HepG2 (cell line): ENCODE measurements around the gene SOCS1. TPM values are rescaled to one million over a fixed set of nuclear protein-coding genes. Genes with fewer than 3 reads are reported as not detected.

Experiments
- CC2D1A ChIP-seq: sonication (generic); formaldehyde crosslinking; IDR thresholded peaks from 2 replicates; pipeline ENCODE4 v1.8.1; 2023; ENCODE audit warnings: mild to moderate bottlenecking, missing genetic modification reagents
- CCDC6 ChIP-seq: sonication (generic); formaldehyde crosslinking; IDR thresholded peaks from 2 replicates; pipeline ENCODE4 v1.8.1; 2022; ENCODE audit warnings: mild to moderate bottlenecking, missing genetic modification reagents, moderate library complexity
- CSRNP2 ChIP-seq: sonication (generic); formaldehyde crosslinking; conservative IDR thresholded peaks from 2 replicates; pipeline ENCODE4 v1.8.0; 2022; ENCODE audit warnings: low read depth, missing genetic modification reagents
- DNMT3B ChIP-seq: conservative IDR thresholded peaks from 2 replicates; pipeline ENCODE4 v1.6.1; 2016; ENCODE audit warnings: missing biosample characterization, control low read depth
- FOSL2 ChIP-seq: sonication (generic); formaldehyde crosslinking; IDR thresholded peaks from 2 replicates; pipeline ENCODE4 v1.4.0; 2020; ENCODE audit warnings: missing genetic modification reagents
- FOXA3 ChIP-seq: IDR thresholded peaks from 2 replicates; pipeline ENCODE4 v1.6.1; 2016; ENCODE audit warnings: missing genetic modification reagents, missing compliant biosample characterization
- GATAD2A ChIP-seq: IDR thresholded peaks from 2 replicates; pipeline ENCODE4 v1.6.1; 2016
- HOXA3 ChIP-seq: sonication (generic); formaldehyde crosslinking; IDR thresholded peaks from 2 replicates; pipeline ENCODE4 v1.5.0; 2020; ENCODE audit warnings: missing genetic modification reagents
- KMT2A ChIP-seq: sonication (generic); formaldehyde crosslinking; IDR thresholded peaks from 2 replicates; pipeline ENCODE4 v1.4.0; 2020; ENCODE audit warnings: missing genetic modification reagents
- RELA ChIP-seq: sonication (generic); formaldehyde crosslinking; IDR thresholded peaks from 2 replicates; pipeline ENCODE4 v1.4.0; 2020; ENCODE audit warnings: missing genetic modification reagents
- SNAPC2 ChIP-seq: sonication (generic); formaldehyde crosslinking; IDR thresholded peaks from 2 replicates; pipeline ENCODE4 v1.8.1; 2022; ENCODE audit warnings: mild to moderate bottlenecking, missing genetic modification reagents
- TEAD2 ChIP-seq: sonication (generic); formaldehyde crosslinking; IDR thresholded peaks from 2 replicates; pipeline ENCODE4 v1.9.0; 2021; ENCODE audit warnings: missing genetic modification reagents
- ZMYM3 ChIP-seq: sonication (generic); formaldehyde crosslinking; IDR thresholded peaks from 2 replicates; pipeline ENCODE4 v1.5.1; 2020; ENCODE audit warnings: mild to moderate bottlenecking, missing genetic modification reagents
- ZNF737 ChIP-seq: sonication (generic); formaldehyde crosslinking; IDR thresholded peaks from 2 replicates; pipeline ENCODE4 v1.5.0; 2020; ENCODE audit warnings: missing genetic modification reagents, mild to moderate bottlenecking, borderline replicate concordance
- ZNF746 ChIP-seq: sonication (generic); formaldehyde crosslinking; IDR thresholded peaks from 2 replicates; pipeline ENCODE4 v1.8.0; 2022; ENCODE audit warnings: mild to moderate bottlenecking, missing genetic modification reagents
- ZNF777 ChIP-seq: sonication (generic); formaldehyde crosslinking; IDR thresholded peaks from 2 replicates; pipeline ENCODE4 v1.4.0; 2020; ENCODE audit warnings: missing genetic modification reagents
- ZNF790 ChIP-seq: sonication (generic); formaldehyde crosslinking; IDR thresholded peaks from 2 replicates; pipeline ENCODE4 v1.8.0; 2022; ENCODE audit warnings: missing genetic modification reagents, mild to moderate bottlenecking, borderline replicate concordance
- polyA plus RNA-seq, 8 experiments: library from polyadenylated mRNA; depleted of rRNA in 3 of 8; stranded (reverse) in 7 of 8; unstranded in 1 of 8; fragments of >200 nt; fragmentation: Illumina TruSeq in 4 of 8; extraction: Trizol in 4 of 8; gene quantifications; 2 replicates each; pipeline versions ENCODE4 v1.2.1 to v1.2.3, GENCODE V29; 2011 to 2016; ENCODE audit warnings: low read depth in 4 of 8, missing spikeins in 1 of 8, mixed read lengths in 1 of 8; ENCODE audit not compliant: insufficient read depth in 1 of 8
- total RNA-seq, 5 experiments: library from RNA; depleted of rRNA; stranded (reverse); fragments of >200 nt; fragmentation: Illumina TruSeq; extraction: Trizol; gene quantifications; 2 replicates each; pipeline ENCODE4 v1.2.3, GENCODE V29; 2016; ENCODE audit warnings: low read depth in 1 of 5
- TF ChIP-seq, protein P1 (sequence below): sonication (generic); formaldehyde crosslinking; IDR thresholded peaks from 2 replicates; pipeline ENCODE4 v1.5.1; 2020; ENCODE audit warnings: mild to moderate bottlenecking, missing genetic modification reagents, borderline replicate concordance
- TF ChIP-seq, protein P2 (sequence below): sonication (generic); IDR thresholded peaks from 2 replicates; pipeline ENCODE4 v1.6.1; 2016; ENCODE audit warnings: low read depth, borderline replicate concordance
- TF ChIP-seq, protein P3 (sequence below): sonication (generic); formaldehyde crosslinking; IDR thresholded peaks from 2 replicates; pipeline ENCODE4 v1.4.0; 2020; ENCODE audit warnings: missing genetic modification reagents, mild to moderate bottlenecking, borderline replicate concordance

SOCS1 gene
- total and polyA plus RNA-seq, 2 of the 13 experiments (the other 11 are each of a cell fraction or from before 2014, with no cell fraction given), result 5.3 to 6.3 TPM

DNA sequence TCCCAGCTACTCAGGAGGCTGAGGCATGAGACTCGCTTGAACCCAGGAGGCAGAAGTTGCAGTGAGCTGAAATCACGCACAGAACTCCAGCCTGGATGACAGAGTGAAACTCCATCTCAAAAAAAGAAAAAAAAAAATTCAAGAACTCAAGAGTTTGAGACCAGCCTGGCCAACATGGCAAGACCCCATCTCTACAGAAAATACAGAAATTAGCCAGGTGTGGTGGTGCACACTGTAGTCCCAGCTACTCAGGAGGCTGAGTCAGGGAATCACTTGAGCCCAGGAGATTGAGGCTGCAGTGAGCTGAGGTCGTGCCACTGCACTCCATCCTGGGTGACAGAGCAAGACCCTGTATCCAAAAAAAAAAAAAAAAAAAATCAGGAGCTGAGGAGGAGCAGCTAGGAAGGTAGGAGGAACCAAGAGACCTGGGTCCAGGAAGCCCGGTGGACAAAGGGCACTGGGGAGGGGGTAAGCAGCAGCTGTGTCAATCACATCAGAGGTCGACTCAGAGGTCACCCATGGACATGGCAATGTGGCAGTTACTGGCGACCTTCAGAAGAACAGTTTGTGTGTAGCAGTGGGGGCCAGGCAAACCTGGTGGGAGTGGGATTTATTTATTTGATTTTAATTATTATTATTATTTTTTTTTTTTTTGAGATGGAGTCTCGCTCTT lies 36.2 kb upstream of the SOCS1 start (continued):
- TF ChIP-seq, protein P1, sequence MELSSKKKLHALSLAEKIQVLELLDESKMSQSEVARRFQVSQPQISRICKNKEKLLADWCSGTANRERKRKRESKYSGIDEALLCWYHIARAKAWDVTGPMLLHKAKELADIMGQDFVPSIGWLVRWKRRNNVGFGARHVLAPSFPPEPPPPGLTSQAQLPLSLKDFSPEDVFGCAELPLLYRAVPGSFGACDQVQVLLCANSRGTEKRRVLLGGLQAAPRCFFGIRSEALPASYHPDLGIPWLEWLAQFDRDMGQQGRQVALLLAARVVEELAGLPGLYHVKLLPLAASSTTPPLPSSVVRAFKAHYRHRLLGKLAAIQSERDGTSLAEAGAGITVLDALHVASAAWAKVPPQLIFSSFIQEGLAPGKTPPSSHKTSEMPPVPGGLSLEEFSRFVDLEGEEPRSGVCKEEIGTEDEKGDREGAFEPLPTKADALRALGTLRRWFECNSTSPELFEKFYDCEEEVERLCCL (CRISPR knock-in tag), result no peak
- 0 out of 2 replicates have a peak, but pooled peaks have one; percentile 29 for TF ChIP-seq SNAPC2
- peak; percentile 12; the same call in 1 of the 2 replicates for TF ChIP-seq ZMYM3 (CRISPR knock-in tag)
- TF ChIP-seq, protein P2, sequence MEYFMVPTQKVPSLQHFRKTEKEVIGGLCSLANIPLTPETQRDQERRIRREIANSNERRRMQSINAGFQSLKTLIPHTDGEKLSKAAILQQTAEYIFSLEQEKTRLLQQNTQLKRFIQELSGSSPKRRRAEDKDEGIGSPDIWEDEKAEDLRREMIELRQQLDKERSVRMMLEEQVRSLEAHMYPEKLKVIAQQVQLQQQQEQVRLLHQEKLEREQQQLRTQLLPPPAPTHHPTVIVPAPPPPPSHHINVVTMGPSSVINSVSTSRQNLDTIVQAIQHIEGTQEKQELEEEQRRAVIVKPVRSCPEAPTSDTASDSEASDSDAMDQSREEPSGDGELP, result peak; percentile 75
- TF ChIP-seq ZNF777, result no peak
- TF ChIP-seq, protein P3, sequence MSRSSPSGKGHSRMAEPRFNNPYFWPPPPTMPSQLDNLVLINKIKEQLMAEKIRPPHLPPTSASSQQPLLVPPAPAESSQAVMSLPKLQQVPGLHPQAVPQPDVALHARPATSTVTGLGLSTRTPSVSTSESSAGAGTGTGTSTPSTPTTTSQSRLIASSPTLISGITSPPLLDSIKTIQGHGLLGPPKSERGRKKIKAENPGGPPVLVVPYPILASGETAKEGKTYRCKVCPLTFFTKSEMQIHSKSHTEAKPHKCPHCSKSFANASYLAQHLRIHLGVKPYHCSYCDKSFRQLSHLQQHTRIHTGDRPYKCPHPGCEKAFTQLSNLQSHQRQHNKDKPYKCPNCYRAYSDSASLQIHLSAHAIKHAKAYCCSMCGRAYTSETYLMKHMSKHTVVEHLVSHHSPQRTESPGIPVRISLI (CRISPR knock-in tag), result peak; percentile 80; the same call in 1 of the 2 replicates
- no peak for TF ChIP-seq CSRNP2 (CRISPR knock-in tag)
- TF ChIP-seq FOSL2 (CRISPR knock-in tag), result 0 out of 2 replicates have a peak, but pooled peaks have one; percentile 25
- no peak for TF ChIP-seq RELA
- TF ChIP-seq ZNF746 (CRISPR knock-in tag), result no peak
- TF ChIP-seq CC2D1A, result no peak
- no peak for TF ChIP-seq ZNF737
- TF ChIP-seq CCDC6 (CRISPR knock-in tag), result no peak
- TF ChIP-seq KMT2A (CRISPR knock-in tag), result no peak
- no peak for TF ChIP-seq DNMT3B (CRISPR knock-in tag)
- peak; percentile 59 for TF ChIP-seq GATAD2A (CRISPR knock-in tag)
- TF ChIP-seq FOXA3 (CRISPR knock-in tag), result peak; percentile 29; the same call in 1 of the 2 replicates
- no peak for TF ChIP-seq ZNF790 (CRISPR knock-in tag)
- TF ChIP-seq TEAD2 (CRISPR knock-in tag), result no peak
- TF ChIP-seq HOXA3, result peak; percentile 57; the same call in 1 of the 2 replicates
